ENCODE measurements around the gene UQCC3. TPM values are rescaled to one million over a fixed set of nuclear protein-coding genes. Genes with fewer than 3 reads are reported as not detected.

The UQCC3 gene
- total and polyA plus RNA-seq, 2 of the 13 experiments (the other 11 are each of a cell fraction or from before 2014, with no cell fraction given), result 7.7 to 16.0 TPM

- no peak for TF ChIP-seq ZNF646 (CRISPR knock-in tag; IDR thresholded peaks at IDR 0.05)
- no peak for TF ChIP-seq JUN (CRISPR knock-in tag; IDR thresholded peaks at IDR 0.05)
- peak; percentile 52; the same call in 1 of the 2 replicates for TF ChIP-seq GLI4 (CRISPR knock-in tag; IDR thresholded peaks at IDR 0.05; ENCODE audit: borderline replicate concordance)
- TF ChIP-seq BRD4 (CRISPR knock-in tag; IDR thresholded peaks at IDR 0.05), result no peak
- TF ChIP-seq GMEB1 (CRISPR knock-in tag; IDR thresholded peaks at IDR 0.05; ENCODE audit: borderline replicate concordance), result peak; percentile 87
- TF ChIP-seq ATAD3A (CRISPR knock-in tag; IDR thresholded peaks at IDR 0.05), result no peak
- 0 out of 2 replicates have a peak, but pooled peaks have one; percentile 24 for TF ChIP-seq ZNF329 (CRISPR knock-in tag; IDR thresholded peaks at IDR 0.05; ENCODE audit: low read depth)
- no peak for TF ChIP-seq CBX2 (IDR thresholded peaks at IDR 0.05; ENCODE audit: low read depth, low read length)
- no peak for TF ChIP-seq CBX2 (CRISPR knock-in tag; IDR thresholded peaks at IDR 0.05; ENCODE audit: low read depth)
- TF ChIP-seq SP1 (IDR thresholded peaks at IDR 0.05), result no peak
- peak; percentile 73 for TF ChIP-seq SP1 (CRISPR knock-in tag; IDR thresholded peaks at IDR 0.05)
- TF ChIP-seq ZNF251 (CRISPR knock-in tag; IDR thresholded peaks at IDR 0.05), result no peak
- peak; percentile 23; the same call in 1 of the 2 replicates for TF ChIP-seq SNAPC4 (CRISPR knock-in tag; IDR thresholded peaks at IDR 0.05)
Measured at GRCh38 chr11:62645946-62646824, 25.3 kb upstream of the UQCC3 start, which contains the start of gene GANAB (continued).
